Amniotic stem cell (primary cell): ENCODE results near the gene MAP2K7.

Experiments
- DNase-seq: peaks from one replicate; lab custom pipeline; 2025; lab: John Stamatoyannopoulos, UW

Gene MAP2K7

DNA sequence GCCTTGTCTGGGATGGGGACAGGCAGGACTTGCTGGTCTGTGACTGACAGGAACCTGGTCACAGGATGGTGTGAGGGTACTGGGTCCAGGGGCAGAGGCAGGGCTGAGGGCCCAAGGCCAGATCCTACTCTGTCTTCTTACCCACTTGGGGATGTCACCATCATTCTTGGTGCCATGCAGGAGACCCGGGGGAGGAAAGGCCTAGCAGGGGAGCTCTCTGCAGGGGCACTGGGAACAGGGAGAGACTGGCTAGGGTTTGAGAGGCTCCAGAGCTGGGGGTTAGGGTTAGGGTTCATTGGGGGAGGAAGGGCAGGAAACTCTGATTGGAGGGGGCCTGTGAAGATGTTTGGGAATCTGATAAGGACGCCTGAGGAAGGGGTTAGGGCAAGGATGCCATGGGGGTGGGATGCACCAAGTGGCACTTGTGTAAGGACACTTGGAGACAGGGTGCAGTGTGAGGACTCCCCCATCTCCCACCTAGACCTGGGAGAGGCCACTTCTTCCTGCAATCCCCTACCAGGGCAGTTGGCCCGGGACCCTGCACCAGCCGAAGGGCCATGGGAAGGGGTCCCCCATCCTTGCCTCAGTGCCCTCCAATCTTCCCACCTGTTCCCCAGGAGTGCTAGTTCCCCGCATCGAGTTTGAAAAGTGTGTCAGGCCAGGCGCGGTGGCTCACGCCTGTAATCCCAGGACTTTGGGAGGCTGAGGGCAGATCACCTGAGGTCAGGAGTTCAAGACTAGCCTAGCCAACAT is 36.4 kb upstream of the MAP2K7 start:
- DNase-seq: no peak

DNA sequence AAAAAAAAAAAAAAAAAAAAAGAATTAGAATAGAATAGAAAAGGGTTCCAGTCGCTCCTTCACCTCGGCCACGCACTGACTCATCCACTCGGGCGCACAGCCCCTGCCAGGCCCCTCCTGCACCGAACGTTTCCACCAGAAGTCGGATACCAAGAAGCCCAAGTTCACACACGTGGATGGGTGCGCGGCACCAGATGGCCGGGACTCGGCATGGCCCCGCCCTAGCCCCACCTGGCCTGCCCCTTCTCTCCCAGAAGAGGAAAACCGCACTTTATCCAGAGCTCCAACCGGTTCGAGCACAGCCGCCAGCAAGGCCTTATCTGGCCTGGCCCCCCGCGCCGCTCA is 35.4 kb upstream of the MAP2K7 start:
- DNase-seq: no peak

DNA sequence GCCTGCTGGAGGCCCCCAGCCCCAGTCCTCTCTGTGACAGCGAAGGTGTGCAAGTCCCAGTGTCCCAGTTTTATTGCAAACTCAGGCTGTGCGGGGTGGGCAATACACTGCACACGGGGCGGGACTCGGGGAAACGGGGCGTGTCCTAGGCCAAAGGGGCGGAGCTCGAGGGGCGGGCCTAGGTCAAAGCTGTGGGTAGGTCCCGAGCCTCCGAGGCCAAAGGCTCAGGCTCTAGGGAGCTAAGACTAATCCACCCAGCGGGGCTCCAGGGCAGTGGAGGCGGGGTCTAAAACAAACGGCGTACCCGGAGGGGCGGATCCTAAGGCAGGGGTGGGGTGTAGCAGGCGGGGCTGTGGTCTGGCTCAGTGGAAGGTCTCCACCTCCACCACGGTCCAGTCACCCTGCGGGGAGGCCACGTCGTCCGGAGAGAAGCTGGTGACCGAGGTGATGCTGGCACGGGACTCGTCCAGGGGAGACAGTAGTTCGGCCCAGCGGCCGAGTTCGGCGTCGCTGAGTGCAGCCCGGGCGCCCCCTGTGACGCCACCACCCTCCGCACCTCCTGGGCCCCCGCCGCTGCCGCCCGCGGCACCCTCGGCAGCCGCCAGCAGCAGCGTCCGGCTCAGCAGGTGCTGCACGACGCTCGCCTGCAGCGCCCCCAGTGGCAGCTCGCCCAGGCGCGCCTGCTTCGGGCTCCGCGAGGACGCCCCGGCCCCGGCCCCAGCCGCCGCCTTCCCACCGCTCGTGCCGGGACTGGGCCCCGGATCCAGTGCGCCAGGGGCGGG is 34.8 kb upstream of the MAP2K7 start:
- peak; percentile 46 for DNase-seq

DNA sequence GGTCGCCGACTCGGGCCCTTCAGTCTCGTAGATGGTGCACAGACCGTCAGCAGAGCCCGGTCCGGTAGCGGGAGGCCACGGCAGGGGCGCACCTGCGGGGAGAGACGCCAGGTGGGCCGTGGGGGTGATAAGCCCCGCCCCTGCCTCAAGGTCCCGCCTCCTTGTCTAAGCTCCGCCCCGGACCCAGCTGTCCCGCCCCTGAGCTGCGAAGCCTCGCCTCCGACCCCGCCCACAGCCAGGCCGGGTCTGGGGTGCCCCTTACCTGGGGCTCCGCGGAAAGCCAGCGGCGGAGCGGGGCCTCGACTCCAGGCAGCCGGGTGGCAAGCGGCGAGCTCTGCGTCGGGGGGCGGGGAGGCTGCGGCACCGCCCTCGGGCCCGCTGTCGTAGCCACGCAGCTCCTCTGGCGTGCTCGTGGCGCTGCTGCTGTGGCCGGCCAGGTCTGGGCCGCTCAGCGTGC is 34.2 kb upstream of the MAP2K7 start:
- no peak for DNase-seq

DNA sequence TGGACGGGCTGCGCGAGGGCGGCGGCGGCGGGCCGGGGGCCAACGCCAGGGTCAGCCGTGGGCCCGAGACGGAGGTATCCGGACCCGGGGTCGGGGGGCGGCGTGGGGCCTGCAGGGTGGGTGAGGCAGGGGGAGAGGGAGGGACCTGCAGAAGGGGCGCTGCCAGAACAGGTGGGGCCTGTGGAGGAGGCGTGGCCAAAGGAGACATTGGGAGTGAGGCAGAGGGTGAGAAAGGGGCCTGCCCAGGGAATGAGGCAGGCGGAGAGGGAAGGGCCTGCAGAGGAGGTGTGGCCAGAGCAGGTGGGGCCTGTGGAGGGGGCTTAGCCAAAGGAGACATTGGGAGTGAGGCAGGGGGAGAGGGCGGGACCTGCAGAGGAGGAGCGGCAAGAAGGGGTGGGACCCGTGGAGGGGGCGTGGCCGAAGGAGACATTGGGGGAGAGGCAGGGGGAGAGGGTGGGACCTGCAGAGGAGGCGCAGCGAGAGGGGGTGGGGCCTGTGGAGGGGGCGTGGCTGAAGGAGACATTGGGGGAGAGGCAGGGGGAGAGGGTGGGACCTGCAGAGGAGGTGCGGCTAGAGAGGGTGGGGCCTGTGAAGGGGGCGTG is 33.7 kb upstream of the MAP2K7 start:
- DNase-seq: no peak

DNA sequence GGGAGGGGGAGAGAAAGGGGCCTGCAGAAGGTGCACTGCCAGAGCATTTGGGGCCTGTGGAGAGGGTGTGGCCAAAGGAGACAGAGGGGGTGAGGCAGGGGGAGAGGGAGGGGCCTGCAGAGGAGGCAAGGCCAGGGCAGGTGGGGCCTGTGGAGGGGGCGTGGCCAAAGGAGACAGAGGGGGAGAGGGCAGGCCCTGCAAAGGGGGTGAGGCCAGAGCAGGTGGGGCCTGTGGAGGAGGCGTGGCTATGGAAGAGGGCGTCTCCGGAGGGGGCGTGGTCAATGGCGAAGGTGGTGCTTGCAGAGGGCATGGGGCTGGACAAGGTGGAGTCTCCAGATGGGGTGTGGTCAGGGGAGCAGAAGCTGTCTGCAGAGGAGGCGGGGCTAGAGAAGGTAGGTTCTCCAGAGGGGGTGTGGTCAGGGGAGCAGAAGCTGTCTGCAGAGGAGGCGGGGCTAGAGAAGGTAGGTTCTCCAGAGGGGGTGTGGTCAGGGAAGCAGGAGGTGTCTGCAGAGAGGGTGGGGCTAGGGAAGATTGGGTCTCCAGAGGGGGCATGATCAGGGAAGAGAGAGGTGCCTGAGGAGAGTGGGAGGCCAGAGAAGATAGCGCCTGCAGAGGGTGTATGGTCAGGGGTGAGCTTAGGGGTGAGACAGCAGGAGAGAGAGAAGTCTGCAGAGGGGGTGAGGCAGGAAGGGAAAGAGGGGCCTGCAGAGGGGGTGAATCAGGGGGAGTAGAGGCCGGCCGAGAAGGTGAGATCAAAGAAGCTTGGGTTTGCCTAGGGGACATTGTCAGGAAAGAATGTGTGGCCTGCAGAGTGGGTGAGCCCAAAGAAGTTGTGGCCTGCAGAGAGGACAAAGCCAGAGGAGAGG is 32.9 kb upstream of the MAP2K7 start:
- no peak for DNase-seq

DNA sequence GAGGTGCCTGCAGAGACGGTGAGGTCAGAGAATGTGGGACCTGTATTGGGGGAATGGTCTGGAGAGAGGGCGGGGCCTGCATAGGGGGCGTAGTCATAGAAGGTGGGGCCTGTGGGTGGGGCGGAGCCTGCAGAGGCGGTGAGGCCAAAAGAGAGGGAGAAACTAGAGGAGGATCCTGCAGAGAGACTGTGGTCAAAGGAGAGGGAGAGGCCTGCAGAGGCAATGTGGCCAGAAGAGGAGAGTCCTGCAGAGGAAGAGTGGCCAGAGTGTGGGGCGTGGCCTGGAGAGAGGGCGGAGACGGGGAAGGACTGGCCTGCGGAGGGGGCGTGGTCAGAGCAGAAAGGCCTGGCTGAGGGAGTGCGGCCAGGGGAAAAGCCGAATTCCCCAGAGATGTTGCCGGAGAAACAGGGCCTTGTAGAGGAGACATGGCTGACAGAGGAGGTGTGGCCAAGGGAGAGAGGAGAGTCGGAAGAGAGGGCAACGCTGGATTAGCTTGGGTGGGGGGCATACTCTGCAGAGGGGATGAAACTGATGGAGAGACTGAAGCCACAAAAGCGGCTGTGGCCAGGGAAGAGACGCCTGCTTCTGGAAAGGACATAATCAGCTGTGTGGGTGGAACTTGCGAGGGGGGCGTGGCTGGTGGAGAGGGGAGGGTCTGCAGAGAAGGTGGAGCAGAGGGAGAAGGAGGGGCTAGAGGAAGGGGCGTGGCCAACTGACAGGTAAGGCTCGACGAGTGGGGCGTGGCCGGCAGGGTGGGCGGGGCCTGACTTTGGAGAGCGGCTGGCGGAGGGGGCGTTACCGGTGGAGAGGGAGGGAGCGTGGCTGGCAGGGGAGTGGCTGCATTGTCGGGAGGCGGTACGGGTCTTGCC is 32.0 kb upstream of the MAP2K7 start:
- DNase-seq: peak; percentile 49

DNA sequence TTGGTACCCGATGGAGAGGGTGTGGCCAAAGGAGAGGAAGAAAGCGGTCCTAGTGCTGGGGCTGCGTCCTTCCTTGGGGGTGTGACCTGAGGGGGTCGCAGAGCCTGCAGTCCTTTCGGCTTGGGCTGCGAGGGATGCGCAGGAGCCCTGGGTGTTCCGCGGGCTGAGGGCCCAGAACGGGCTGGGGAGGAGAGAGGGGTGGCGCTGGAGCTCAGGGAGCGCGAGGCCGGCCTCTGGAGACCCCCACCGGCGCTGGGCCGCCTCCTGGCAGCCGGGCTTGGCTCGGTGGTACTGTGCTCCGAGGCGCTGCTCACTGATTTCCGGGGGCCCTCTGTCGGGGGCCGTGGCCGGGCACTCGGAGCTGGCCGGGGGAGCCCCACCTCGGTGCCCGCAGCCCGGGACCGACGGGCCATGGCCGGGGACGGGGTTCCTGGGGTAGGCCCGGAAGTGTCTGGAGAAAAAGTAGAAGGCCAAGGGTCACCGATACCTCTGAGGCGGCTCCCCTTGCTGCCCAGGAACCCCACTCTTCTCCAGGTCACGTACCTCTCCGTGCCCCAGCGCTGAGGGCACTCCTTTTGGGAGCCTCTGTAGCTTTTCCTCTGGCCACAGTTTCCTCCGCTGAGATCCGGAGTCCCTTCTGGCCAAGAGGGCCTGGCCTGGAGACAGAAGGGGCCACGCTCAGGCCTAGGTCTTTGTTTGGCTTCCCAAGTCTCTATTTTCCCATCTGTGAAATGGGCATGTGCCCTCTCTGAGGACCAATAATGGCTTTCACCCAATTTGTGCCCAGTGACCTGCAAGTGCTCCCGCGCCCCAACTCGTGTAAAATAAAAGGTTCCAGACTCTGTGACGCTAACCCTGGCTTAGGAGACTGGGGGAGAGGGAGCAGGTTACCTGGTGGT is 31.1 kb upstream of the MAP2K7 start:
- DNase-seq: no peak

DNA sequence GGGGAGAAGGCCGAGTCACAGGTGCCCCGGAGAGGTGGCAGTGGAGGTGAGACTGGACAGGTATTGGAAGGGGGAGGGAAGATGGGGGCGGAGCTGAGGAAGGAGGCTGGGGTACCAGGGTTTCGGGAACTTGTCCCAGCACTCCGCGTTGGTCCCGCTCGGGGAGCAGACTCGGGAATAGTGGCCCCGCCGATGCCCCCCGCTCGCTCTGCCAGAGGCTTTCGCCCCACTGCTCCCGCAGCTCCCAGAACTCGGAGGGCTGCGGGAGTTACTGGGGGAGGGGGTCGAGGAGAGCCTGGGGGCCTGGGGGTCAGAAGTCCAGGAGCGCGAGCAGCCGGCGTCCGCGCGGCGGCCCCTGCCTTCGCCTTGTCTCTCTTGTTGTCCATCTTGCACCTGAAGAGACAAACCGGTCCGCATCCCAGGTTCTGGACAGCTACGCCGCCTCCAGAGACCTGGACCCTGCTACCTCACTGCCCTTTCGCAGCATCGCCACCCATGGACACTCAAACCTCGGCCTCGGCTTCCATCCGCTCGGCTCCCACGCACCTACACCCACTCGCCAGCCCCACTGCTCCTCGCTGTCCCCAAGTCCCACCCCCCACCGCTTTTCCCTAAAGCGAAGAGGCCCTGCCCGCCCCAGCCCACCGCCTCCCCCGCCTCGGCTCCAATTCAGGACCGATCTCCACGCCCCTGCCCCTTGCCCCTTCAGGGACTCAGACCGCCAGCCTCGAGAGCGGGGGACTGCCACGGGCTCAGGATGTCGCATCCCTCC is 30.2 kb upstream of the MAP2K7 start:
- no peak for DNase-seq

DNA sequence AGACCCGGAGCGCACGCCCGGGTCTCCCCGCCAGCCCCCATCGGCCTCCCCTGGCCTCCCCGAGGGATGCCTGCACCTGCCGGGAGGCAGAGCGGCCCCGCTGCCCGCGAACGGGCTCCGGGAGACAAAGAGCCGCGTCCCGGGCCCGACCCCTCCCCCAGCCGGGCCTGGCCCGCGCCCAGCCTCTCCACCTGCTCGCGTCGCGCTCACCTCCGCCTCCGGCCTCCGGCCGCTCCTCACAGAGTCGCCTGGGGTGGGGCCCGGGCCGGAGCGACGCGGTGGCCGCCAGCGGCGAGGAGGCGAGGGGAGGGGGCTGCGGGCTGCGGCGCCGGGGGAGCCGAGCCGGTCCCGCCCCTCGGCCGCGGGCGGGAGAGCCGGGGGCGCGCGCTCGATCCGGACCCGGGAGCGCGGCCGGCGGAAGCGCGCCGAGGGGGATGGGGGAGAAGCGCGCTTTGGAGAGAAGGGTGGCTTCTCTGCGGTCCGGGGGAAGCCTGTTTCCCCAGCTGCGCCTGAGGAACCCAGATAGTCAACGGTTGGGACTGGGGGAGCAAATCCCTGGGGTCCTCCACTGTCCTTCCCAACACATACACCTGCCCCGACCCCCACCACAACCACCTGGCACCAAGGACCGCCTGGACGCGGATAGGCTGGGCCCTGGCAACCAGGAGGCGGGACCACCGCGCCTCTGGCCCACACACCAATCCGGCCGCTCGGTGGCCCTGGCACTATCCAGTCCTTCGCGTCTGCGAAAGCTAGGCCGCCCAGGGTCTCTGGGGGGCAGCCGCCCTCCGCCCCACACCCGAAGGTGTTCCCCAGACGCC is 29.4 kb upstream of the MAP2K7 start, which contains the start of gene PRR36:
TSS of gene PRR36 (minus strand) at position 315 of the 821 bp plus-strand sequence. CDS start 701 bp downstream, outside the sequence.
- no peak for DNase-seq

DNA sequence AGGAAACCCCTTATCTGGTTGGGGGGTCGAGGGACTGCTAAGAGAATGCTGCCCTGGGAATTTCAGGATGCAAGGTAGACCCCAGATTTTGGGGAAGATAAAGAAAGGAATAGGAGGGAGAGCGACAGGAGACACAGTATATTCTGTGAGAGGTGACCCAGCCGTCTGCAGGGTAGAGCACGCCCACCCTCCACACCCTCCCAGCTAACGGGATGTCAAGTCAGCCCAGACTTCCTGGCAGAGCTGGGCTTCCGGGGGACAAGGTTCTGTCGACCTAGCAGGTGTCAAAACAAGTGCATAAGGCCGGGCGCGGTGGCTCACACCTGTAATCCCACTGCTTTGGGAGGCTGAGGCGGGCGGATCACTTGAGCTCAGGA is 28.8 kb upstream of the MAP2K7 start:
- DNase-seq: no peak

DNA sequence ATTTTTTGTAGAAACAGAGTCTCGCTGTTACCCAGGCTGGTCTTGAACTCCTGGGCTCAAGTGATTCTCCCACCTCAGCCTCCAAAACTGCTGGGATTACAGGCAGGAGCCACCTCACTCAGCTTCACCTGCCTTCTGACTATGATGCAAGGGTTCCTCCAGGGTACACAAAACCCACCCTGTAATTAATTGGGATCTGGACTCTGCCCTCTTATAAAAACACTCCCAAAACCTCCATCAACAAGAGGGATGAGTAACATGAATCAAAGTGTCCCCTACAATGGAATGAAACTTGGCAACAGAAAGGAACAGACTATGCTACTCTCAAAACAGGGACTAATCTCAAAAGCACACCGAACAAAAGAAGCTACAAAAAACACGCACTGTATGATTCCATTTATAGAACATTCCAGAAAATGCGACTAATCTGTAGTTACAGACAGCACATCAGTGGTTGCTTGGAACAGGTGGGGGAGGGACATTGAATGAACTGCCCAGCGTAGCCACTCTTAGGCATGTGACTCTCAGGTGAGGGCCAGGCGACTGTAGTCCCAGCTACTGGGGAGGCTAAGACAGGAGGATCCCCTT is 26.3 kb upstream of the MAP2K7 start:
- DNase-seq: no peak

DNA sequence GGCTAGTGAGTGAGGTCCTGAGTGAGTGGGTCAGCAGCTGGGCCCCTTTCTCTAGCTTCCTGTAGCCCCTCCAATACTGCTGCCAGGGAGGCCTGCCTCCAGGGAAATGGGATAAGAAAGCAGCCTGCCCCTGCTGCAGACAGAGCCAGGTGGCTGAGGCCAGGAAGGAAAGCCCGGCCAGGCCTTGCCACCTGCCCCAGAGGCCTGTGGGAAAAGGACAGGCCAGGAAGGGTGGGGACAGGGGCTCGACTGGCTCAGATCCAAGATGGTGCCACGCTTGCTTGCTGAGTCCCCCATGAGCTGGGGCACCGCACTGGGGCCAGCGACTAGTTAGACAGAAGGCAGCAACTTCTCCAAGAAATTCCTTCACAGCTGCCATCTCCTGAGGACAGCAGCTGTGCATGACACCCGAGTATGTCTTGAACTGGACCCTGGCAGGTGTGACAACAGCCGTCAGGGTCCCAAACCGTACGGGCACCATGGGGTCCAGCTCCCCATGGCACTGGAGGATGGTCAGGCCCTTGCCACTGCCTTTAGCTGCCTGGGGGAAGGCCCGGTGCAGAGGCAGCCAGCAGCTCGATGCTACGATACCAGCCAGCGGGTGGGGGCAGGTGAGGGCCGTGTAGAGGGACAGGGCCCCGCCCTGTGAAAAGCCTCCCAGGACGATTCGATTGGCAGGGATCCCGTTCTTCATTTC is 24.4 kb upstream of the MAP2K7 start:
- no peak for DNase-seq

DNA sequence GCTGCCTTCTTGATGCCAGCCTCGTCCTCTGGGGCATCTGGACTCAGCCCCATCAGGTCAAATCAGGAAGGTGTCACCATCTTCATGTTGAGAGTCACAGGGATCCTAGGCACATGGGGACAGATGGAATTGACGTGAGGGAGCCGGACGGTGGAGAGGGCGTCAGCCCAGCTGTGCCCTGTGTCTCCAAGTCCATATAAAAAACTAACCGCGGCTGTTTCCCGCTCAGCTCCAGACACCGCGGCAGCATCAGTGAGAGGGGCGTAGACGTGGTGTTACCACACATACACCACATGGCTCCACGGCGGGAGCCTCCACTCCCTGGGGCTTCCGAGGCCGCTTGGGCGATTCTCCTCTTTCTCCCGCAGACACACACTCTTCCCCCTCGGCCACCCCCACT is 23.8 kb upstream of the MAP2K7 start:
- no peak for DNase-seq

DNA sequence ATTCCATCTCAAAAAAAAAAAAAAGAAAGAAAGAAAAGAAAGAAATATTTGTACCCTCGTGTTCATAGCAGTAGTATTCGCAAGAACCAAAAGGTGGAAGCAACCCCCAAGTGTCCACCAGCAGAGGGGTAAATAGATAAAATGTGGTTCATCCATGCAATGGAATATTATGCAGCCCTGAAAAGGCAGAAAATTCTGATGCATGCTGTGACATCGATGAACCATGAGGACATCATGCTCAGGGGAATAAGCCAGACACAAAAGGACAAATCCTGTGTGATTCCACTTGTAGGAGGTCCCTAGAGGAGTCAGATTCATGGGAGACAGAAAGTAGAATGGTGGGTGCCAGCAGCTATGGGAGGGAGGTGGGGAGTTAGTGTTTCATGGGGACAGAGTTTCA is 21.8 kb upstream of the MAP2K7 start:
- DNase-seq: no peak

DNA sequence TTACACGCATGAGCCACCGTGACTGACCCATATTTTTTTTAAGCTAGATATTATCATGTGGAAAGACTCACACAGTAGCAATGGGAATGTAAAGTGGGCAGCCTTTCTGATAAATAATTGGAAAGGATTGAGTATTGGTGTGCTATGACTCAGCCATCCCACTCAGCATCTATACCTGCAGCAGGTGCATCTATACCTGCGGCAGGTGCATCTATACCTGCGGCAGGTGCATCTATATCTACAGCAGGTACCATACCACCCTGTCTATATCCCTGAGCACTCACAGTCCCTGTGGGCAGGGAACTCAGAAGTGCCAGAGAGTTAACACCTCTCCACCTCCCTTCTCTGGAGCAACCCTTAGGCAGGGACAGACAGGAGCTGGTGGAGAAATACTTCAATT is 20.6 kb upstream of the MAP2K7 start:
- DNase-seq: no peak

DNA sequence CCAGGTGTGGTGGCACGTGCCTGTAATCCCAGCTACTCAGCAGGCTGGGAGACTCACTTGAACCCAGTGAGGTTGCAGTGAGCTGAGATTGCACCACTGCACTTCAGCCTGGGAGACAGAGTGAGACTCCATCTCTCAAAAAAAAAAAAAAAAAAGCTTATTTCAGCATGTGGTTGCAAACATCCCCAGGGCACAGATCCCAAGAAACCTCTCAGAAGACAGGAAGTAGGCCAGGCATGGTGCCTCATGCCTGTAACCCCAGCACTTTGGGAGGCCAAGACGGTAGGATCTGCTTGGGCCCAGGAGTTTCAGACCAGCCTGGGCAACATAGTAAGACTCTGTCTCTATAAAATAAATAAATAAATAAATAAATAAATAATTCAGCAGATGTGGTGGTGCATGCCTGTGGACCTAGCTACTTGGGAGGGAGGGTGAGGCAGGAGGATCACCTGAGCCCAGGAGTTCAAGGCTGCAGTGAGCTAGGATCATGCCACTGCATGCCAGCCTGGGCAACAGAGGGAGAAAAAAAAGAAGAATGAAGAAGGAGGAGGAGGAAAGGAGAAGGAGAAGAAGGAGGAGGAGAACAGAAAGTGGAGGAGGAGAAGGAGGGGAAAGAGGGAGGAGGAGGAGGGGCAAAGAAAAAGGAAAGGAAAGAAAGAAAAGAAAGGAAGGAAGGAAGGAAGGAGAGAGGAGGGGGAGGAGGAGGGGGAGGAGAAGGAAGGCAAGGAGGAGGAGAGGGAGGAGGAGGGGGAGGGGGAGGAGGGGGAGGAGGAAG is 19.7 kb upstream of the MAP2K7 start:
- DNase-seq: no peak
